Omental fat pad (tissue), 4 donors: Measurements from ENCODE around the gene CHERP. TPM values are rescaled to one million over a fixed set of nuclear protein-coding genes. Genes with fewer than 3 reads are reported as not detected.
"Not testable (repeated sequence)": the region's sequence is repeated elsewhere in the genome, so short reads cannot be mapped to it uniquely, and the experiment has no call there.

Experiments
- ATAC-seq: fragments of 150-250 bp; one replicate; pipeline ENCODE4 v1.9.1; 2016; ENCODE audit warnings: mild to moderate bottlenecking, moderate library complexity; ENCODE audit not compliant: low FRiP score
- DNase-seq: peaks from one replicate; pipeline ENCODE4 v3.0.0-alpha.2; 2019; ENCODE audit warnings: low spot score
- CTCF ChIP-seq, 3 donors: fragments of 450-650 bp; IDR thresholded peaks; one replicate each; pipeline ENCODE4 v1.5.1; 2016 to 2017; ENCODE audit warnings: antibody characterized with exemption in 3 of 3, mild to moderate bottlenecking in 3 of 3, moderate library complexity in 2 of 3
- total RNA-seq, 4 donors: library from RNA; depleted of rRNA; stranded (reverse); fragments of >200 nt; gene quantifications; one replicate each; pipeline ENCODE4 v1.1.0, GENCODE V29; 2016

CHERP gene
- total RNA-seq, 4 donors from 2014 or later: 5.9 to 25.1 (median 10.8) TPM

GRCh38 chr19:16554776-16555175 lies 12.5 kb upstream of the CHERP start:
- ATAC-seq (no peak), DNase-seq (no peak)

GRCh38 chr19:16551902-16552301 lies 9.7 kb upstream of the CHERP start:
- ATAC-seq: not testable (repeated sequence)

More at GRCh38 chr19:16554776-16555175, 12.5 kb upstream of the CHERP start:
- TF ChIP-seq CTCF (IDR thresholded peaks at IDR 0.05): no peak

GRCh38 chr19:16548956-16549355 lies 6.7 kb upstream of the CHERP start:
- no peak for ATAC-seq
- TF ChIP-seq CTCF (IDR thresholded peaks at IDR 0.05): no peak
- DNase-seq: no peak

More at GRCh38 chr19:16551902-16552301, 9.7 kb upstream of the CHERP start:
- not testable (repeated sequence) for DNase-seq

- ATAC-seq: no peak
- no peak for TF ChIP-seq CTCF (IDR thresholded peaks at IDR 0.05)
- DNase-seq: no peak
Observed at GRCh38 chr19:16544473-16545231, 2.4 kb upstream of the CHERP start.

GRCh38 chr19:16543734-16544133 lies 1.5 kb upstream of the CHERP start:
- not testable (repeated sequence) for ATAC-seq, DNase-seq

GRCh38 chr19:16542910-16543472 lies 754 bp upstream of the CHERP start:
- TF ChIP-seq CTCF (IDR thresholded peaks at IDR 0.05): no peak
- no peak for DNase-seq
- no peak for ATAC-seq

- no peak for TF ChIP-seq CTCF (IDR thresholded peaks at IDR 0.05)
- no peak for ATAC-seq
- no peak for DNase-seq
Observed at GRCh38 chr19:16541526-16542044, 652 bp downstream of the CHERP start.

- TF ChIP-seq CTCF (IDR thresholded peaks at IDR 0.05): no peak
- ATAC-seq: no peak
- no peak for DNase-seq
Observed at GRCh38 chr19:16540948-16541347, 1.3 kb downstream of the CHERP start.
